HG02885 (cell line): ENCODE measurements around the gene TLCD1.

Experiments used
- ATAC-seq: cut with Tn5 transposase; IDR thresholded peaks from one replicate; pipeline ENCODE4 v1.9.1; 2021; ENCODE audit warnings: mild to moderate bottlenecking; ENCODE audit not compliant: unreplicated experiment, poor library complexity

TLCD1 gene

GRCh38 chr17:28717578-28718332 is 8.3 kb downstream of the TLCD1 start, which contains the start of gene RAB34:
Gene RAB34, minus strand, starts transcription at chr17:28717868. Its CDS starts 602 bp downstream, at chr17:28717266.
- ATAC-seq = no peak

- no peak for ATAC-seq
These were observed 9.1 kb downstream of the TLCD1 start for GRCh38 chr17:28716740-28717577.

- no peak for ATAC-seq
These were observed 10.8 kb downstream of the TLCD1 start for GRCh38 chr17:28715217-28715616.

- ATAC-seq = no peak
These were observed 11.8 kb downstream of the TLCD1 start for GRCh38 chr17:28714281-28714680.

GRCh38 chr17:28712705-28713415 is 13.2 kb downstream of the TLCD1 start:
- ATAC-seq = no peak

- no peak for ATAC-seq
These were observed 13.9 kb downstream of the TLCD1 start for GRCh38 chr17:28712032-28712704.

GRCh38 chr17:28711723-28712031 is 14.4 kb downstream of the TLCD1 start, which contains the start of gene PROCA1:
Gene PROCA1, minus strand, starts transcription at chr17:28711888. Its CDS starts 228 bp downstream, at chr17:28711660.
- ATAC-seq = peak; percentile 17

- peak; percentile 83 for ATAC-seq
These were observed 14.9 kb downstream of the TLCD1 start for GRCh38 chr17:28710861-28711722.

- ATAC-seq = no peak
These were observed 18.7 kb downstream of the TLCD1 start for GRCh38 chr17:28707339-28707720.

GRCh38 chr17:28706471-28707338 is 19.3 kb downstream of the TLCD1 start:
- no peak for ATAC-seq

GRCh38 chr17:28705728-28706334 is 20.2 kb downstream of the TLCD1 start:
- no peak for ATAC-seq

GRCh38 chr17:28705074-28705659 is 20.9 kb downstream of the TLCD1 start:
- no peak for ATAC-seq

GRCh38 chr17:28704219-28704858 is 21.7 kb downstream of the TLCD1 start:
- no peak for ATAC-seq

- ATAC-seq = no peak
These were observed 22.3 kb downstream of the TLCD1 start for GRCh38 chr17:28703552-28704218.

GRCh38 chr17:28702752-28703150 is 23.3 kb downstream of the TLCD1 start:
- ATAC-seq = no peak

- ATAC-seq = no peak
These were observed 23.8 kb downstream of the TLCD1 start for GRCh38 chr17:28702026-28702751.
